IgD-negative memory B cell (primary cell): ENCODE results near the gene ATP11A. TPM values are rescaled to one million over a fixed set of nuclear protein-coding genes. Genes with fewer than 3 reads are reported as not detected.

Source experiments
- H3K27ac Mint-ChIP-seq, 3 donors: one replicate each; pipeline ENCODE4 v1.8.0; 2020 to 2022; ENCODE audit warnings: mild to moderate bottlenecking in 3 of 3, mixed read lengths in 3 of 3, moderate library complexity in 1 of 3
- H3K27me3 Mint-ChIP-seq: one replicate; pipeline ENCODE4 v1.8.0; 2021; ENCODE audit warnings: mixed read lengths
- H3K36me3 Mint-ChIP-seq: one replicate; pipeline ENCODE4 v1.8.0; 2020; ENCODE audit warnings: mild to moderate bottlenecking, mixed read lengths
- H3K4me1 Mint-ChIP-seq, 3 donors: one replicate each; pipeline ENCODE4 v1.8.0; 2020 to 2022; ENCODE audit warnings: mixed read lengths in 3 of 3, mild to moderate bottlenecking in 1 of 3
- H3K4me3 Mint-ChIP-seq, 4 donors: one replicate each; pipeline ENCODE4 v1.8.0; 2020 to 2022; ENCODE audit warnings: mild to moderate bottlenecking in 4 of 4, mixed read lengths in 4 of 4, moderate library complexity in 3 of 4
- H3K9me3 Mint-ChIP-seq, 3 donors: one replicate each; pipeline ENCODE4 v1.8.0; 2020 to 2021; ENCODE audit warnings: mixed read lengths in 3 of 3, mild to moderate bottlenecking in 1 of 3
- polyA plus RNA-seq: library from polyadenylated mRNA; unstranded; fragments of 300-500 nt; fragmentation: Illumina TruSeq; gene quantifications from one replicate; pipeline ENCODE4 v1.2.3, GENCODE V29; 2021

Gene ATP11A
- polyA plus RNA-seq, 1 donor from 2014 or later = 2.9 TPM

DNA sequence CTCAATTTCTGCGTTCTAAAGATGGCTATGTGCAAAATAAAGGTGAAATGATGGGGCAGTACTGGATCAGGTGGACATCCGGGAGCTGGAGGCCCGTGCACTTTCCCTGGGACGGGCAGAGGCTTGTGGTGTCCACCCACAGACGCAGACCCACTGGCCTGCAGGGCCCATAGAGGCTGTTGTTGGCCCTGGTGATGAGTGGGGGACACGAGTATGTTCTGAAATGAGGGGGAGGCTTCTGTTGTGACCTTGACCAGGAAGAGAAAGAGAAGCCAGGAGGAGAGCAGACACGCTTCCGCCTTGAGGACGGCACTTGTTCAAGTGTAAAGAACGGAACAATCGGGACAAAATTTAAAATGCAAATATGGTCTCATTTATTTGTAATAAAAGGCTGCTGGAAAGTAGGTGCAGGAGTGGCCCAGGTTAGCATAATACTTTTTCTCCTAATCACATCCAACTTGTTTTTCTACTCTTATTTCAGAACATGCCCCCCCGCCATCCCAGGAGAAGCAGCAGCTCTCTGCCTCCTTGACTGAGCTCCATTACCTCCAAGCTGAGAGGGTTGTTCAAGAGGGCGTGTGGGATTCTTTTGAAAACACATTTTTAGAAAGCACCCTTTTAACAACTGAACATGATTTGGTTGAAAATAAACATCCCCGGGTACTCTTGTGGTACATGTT, 27.1 kb downstream of the ATP11A start:
- Mint-ChIP-seq H3K27me3 (no peaks in the 10 kb centered on the region), H3K4me3 (no peak overlapping the region), H3K9me3 (peaks cover 0 to 4% (median 0%) of the 10 kb centered on the region in 3 donors), H3K4me1 (peaks cover 2 to 10% (median 7%) of the 10 kb centered on the region in 3 donors), H3K36me3 (peaks cover 7% of the 10 kb centered on the region), H3K27ac (no peak overlapping the region)

GRCh38 chr13:112718318-112718717, 28.5 kb downstream of the ATP11A start:
- peaks cover 8% of the 10 kb centered on the region for H3K36me3 Mint-ChIP-seq

DNA sequence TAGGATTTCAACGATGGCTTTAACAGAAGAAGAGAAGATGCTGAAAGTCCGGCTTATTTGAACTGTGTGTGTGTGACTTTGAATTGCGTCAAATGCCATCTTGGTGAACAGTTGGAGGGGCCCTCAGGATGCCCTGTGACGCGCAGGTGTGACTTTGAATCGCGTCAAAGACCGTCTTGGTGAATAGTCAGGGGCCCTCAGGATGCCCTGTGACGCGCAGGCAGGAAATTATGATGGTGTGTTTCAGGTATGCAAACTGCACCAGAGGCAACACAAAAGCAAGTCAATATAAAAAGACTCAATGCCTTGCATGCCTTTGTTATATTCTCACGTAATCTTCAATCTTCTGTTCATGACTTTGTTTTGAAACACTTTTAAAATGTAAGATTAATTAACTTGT, 29.2 kb downstream of the ATP11A start:
- H3K4me3 Mint-ChIP-seq = no peak overlapping the region
- H3K27ac Mint-ChIP-seq = no peak overlapping the region
- no peaks in the 10 kb centered on the region for H3K27me3 Mint-ChIP-seq
- H3K36me3 Mint-ChIP-seq = peaks cover 8% of the 10 kb centered on the region
- peaks cover 0 to 4% (median 0%) of the 10 kb centered on the region in 3 donors for H3K9me3 Mint-ChIP-seq
- peaks cover 2 to 10% (median 7%) of the 10 kb centered on the region in 3 donors for H3K4me1 Mint-ChIP-seq

More at GRCh38 chr13:112718318-112718717, 28.5 kb downstream of the ATP11A start:
- H3K4me1 Mint-ChIP-seq = peaks cover 2 to 9% (median 7%) of the 10 kb centered on the region in 3 donors
- no peak overlapping the region for H3K4me3 Mint-ChIP-seq
- H3K9me3 Mint-ChIP-seq = peaks cover 0 to 4% (median 0%) of the 10 kb centered on the region in 3 donors
- no peak overlapping the region for H3K27ac Mint-ChIP-seq
- no peaks in the 10 kb centered on the region for H3K27me3 Mint-ChIP-seq

DNA sequence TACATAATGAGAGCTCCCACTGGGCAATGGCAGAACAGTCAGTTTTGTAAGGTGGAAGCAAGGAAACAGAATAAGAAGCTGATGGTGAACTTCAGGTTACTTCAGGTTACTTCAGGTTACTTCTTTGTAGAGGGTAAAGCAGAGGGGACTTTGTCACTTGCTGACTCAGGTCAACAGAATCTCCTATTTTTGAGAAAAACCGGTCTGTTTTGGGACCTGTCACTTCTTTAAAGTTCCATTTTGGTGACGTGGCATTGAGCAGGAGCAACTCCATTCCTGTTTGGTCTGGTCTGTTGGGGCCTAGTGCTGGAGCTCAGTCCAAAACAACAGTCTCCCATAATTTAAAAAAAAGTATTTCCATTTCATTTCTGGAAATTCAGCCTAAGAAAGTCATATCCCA, 29.7 kb downstream of the ATP11A start:
- Mint-ChIP-seq H3K27ac (no peak overlapping the region), H3K4me3 (peak overlapping the region in 1 of 4 donors; percentile 58), H3K4me1 (peaks cover 3 to 10% (median 7%) of the 10 kb centered on the region in 3 donors), H3K27me3 (no peaks in the 10 kb centered on the region), H3K36me3 (peaks cover 8% of the 10 kb centered on the region), H3K9me3 (peaks cover 0 to 4% (median 0%) of the 10 kb centered on the region in 3 donors)

DNA sequence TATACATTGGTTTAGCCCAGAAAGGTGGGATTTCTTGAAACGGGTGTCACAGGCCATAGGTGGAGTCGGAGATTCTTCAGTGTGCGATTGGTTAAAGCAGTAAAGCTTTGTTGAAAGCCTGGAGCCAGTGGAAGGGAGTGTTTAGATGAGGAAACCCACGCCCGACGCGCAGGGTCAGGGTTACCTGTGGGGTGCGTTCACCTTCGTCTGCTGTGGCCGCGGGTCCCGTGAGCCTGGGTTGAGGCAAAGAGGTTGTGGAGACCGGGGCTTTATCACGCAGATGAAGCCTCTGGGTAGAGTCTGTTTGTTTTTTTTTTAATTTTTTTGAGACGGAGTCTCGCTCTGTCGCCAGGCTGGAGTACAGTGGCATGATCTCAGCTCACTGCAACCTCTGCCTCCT, 30.4 kb downstream of the ATP11A start:
- no peaks in the 10 kb centered on the region for H3K27me3 Mint-ChIP-seq
- peaks cover 6% of the 10 kb centered on the region for H3K36me3 Mint-ChIP-seq
- H3K4me1 Mint-ChIP-seq = peaks cover 1 to 9% (median 7%) of the 10 kb centered on the region in 3 donors
- no peak overlapping the region for H3K4me3 Mint-ChIP-seq
- H3K9me3 Mint-ChIP-seq = peaks cover 0 to 3% (median 0%) of the 10 kb centered on the region in 3 donors
- H3K27ac Mint-ChIP-seq = no peak overlapping the region

DNA sequence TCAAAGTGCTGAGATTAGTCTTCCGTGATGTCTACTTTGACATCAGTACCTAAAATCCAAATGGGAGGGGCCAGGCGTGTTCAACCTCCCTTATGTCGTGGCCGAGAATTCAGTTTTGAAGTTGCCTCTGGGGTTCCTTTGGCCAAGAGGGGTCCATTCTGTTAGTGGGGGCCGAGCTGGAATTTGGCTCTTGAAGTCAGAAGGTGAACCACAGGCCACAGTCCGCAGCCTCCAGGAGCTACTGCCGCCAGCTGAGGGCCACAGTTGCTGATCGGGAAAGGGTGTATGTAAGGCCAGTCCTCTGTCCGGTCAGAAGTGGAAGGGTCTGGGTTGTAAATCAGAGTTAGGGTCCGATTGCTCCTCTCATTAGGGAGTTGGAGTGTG, 31.0 kb downstream of the ATP11A start:
- Mint-ChIP-seq H3K4me3 (no peak overlapping the region), H3K27me3 (no peaks in the 10 kb centered on the region), H3K27ac (peak overlapping the region in 1 of 3 donors; percentile 59), H3K9me3 (peaks cover 0 to 3% (median 0%) of the 10 kb centered on the region in 3 donors), H3K4me1 (peaks cover 1 to 9% (median 7%) of the 10 kb centered on the region in 3 donors), H3K36me3 (peaks cover 4% of the 10 kb centered on the region)

DNA sequence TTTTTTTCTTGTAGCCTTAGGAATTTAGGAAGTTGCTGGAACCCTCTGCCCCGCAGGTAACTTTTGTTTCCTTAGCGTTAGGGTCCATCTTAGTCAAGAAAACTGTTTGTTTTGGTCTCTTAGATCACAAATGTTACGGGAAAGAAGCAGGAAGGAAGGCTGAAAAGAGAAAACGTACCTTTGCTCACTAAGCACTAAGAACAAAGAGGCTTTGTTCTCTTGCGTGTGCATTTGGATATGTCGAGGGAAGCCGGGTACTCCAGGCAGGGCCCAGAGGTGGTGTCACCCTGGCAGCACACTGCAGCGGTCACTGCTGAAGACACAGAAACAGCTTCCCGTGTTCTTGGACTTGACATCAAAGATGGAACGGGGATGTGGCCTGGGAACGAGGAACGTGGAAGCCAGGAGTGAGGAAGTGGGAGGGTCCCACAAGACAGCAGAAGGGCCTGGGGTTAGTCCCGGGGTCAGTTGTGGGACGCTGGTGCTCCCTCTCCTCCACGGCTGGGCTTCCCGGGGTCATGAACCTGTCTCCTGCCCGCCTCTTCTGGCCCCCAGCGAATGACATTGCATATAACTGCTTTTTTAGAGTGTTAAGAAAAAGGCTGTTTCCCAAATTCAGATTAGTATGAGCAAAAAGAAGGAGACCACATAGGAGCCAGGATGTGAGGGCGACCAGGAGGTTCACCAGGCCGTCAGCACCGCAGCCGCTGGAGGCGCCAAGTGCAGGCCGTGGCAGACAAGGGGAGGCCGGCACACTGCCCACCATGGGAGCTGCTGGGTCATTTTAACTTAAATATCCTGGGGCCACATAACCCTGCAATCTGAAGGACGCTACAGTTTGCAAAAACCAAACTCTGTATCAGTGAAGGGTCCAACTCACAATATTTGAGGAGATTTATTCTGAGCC, 31.6 kb downstream of the ATP11A start:
- H3K4me1 Mint-ChIP-seq = peaks cover 1 to 9% (median 7%) of the 10 kb centered on the region in 3 donors
- H3K4me3 Mint-ChIP-seq = no peak overlapping the region
- H3K36me3 Mint-ChIP-seq = peaks cover 4% of the 10 kb centered on the region
- peak overlapping the region in 1 of 3 donors; percentile 59 for H3K27ac Mint-ChIP-seq
- H3K27me3 Mint-ChIP-seq = no peaks in the 10 kb centered on the region
- H3K9me3 Mint-ChIP-seq = peaks cover 0 to 3% (median 0%) of the 10 kb centered on the region in 3 donors

GRCh38 chr13:112722433-112723263, 32.8 kb downstream of the ATP11A start:
- H3K9me3 Mint-ChIP-seq = peaks cover 0 to 3% (median 0%) of the 10 kb centered on the region in 3 donors
- H3K4me1 Mint-ChIP-seq = peaks cover 0 to 6% (median 1%) of the 10 kb centered on the region in 3 donors
- no peak overlapping the region for H3K27ac Mint-ChIP-seq
- H3K36me3 Mint-ChIP-seq = peaks cover 4% of the 10 kb centered on the region
- peak overlapping the region in 1 of 4 donors; percentile 30 for H3K4me3 Mint-ChIP-seq
- H3K27me3 Mint-ChIP-seq = no peaks in the 10 kb centered on the region

GRCh38 chr13:112723771-112724170, 33.9 kb downstream of the ATP11A start:
- Mint-ChIP-seq H3K36me3 (peaks cover 6% of the 10 kb centered on the region), H3K9me3 (peaks cover 0 to 3% (median 0%) of the 10 kb centered on the region in 3 donors), H3K27me3 (no peaks in the 10 kb centered on the region), H3K4me1 (peaks cover 0 to 6% (median 1%) of the 10 kb centered on the region in 3 donors), H3K27ac (no peak overlapping the region), H3K4me3 (no peak overlapping the region)

DNA sequence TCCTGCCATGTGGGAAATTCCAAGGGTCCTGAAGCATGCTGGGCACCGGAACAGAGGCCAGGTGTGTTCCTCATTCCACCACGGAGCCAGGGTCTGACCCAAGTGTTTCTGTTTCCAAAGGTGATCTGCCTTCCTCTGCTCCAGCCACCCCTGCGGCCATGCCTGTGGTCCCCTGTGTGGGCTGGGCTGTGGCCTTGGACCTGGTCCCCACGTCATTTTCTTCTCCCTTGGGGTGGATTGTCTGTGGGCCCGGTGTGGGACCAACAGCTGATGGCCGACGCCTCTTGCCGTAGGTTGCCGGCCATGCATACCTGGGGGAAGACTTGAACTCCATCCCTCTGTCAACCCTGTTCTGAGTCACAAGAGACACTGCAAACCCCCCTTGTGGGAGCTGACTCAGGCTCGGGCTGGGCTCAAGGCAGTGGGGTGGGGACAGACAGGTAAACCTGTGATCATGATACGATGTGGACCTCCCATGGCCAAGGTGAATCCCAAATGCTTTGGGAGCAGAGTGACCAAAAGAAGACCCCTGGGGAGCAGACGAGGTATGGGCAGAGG, 35.0 kb downstream of the ATP11A start:
- Mint-ChIP-seq H3K27ac (no peak overlapping the region), H3K27me3 (no peaks in the 10 kb centered on the region), H3K4me3 (no peak overlapping the region), H3K9me3 (peaks cover 0 to 3% (median 0%) of the 10 kb centered on the region in 3 donors), H3K36me3 (peaks cover 3% of the 10 kb centered on the region), H3K4me1 (peaks cover 0 to 4% (median 1%) of the 10 kb centered on the region in 3 donors)

DNA sequence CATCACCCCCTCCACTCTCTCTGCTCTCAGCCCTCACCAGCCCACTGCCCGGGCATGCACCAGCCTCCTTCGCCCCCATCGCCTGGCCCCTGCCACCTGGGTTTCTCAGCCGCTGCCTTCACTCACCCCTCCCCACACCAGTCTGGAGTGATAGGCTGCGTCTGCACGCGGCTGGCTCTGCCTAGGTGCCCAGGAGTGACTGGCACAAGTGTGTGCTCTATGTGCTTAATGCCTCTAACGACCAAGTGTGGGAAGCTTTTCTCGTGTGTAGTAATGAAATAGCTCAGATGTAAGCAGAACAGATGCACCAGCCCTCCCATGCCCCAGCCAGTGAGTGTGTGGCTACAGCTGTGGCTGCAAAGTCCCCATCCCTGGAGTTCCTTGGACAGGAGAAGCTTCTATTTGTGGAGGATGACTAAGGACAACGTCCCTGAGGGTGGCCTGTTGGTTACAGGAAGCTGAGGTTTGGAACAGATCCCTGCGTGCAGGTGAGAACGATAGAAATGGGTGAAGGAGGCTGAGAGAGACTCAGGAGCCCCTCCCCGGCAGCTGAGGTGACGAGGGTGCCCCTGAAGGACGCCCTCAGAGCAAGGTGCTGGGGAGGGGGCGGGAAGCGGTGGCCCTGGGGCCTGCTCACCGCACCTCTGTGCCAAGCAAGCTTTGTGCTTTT, 35.6 kb downstream of the ATP11A start:
- peaks cover 0 to 4% (median 1%) of the 10 kb centered on the region in 3 donors for H3K4me1 Mint-ChIP-seq
- peaks cover 6% of the 10 kb centered on the region for H3K36me3 Mint-ChIP-seq
- no peak overlapping the region for H3K27ac Mint-ChIP-seq
- no peak overlapping the region for H3K4me3 Mint-ChIP-seq
- H3K9me3 Mint-ChIP-seq = no peaks in the 10 kb centered on the region
- H3K27me3 Mint-ChIP-seq = no peaks in the 10 kb centered on the region

DNA sequence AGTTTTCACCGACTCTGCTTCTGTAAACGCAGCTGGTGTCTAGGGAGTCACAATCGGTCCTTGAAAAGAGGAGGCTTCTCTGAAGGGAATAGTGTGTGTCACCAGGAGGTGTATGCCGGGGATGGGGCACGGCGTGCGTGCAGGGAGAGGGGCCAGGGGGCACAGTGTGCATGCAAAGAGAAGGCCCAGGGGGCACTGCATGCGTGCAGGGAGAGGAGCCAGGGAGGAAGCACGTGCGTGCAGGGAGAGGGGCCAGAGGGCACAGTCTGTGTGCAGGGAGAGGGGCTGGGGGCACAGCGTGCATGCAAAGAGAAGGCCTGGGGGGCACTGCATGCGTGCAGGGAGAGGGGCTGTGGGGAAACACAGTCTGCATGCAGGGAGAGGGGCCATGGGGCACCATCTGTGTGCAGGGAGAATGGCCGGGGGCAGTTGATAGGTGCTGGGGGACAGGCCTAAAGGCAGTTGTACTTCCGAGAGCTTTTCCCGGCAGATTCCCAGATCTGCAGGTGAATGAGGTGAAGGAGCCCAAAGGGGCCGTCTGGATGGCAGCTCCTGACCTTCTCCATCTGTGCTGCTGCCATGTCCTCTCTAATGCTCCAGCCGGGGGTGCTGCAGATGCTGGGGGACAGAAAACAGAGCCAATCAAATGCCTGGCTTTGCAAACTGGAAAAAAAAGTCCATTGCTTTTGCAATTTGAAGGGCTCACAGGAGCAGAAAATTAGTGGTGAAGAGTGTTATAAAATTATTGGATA, 36.4 kb downstream of the ATP11A start:
- no peak overlapping the region for H3K27ac Mint-ChIP-seq
- no peaks in the 10 kb centered on the region for H3K9me3 Mint-ChIP-seq
- H3K27me3 Mint-ChIP-seq = no peaks in the 10 kb centered on the region
- no peak overlapping the region for H3K4me3 Mint-ChIP-seq
- peaks cover 0 to 4% (median 1%) of the 10 kb centered on the region in 3 donors for H3K4me1 Mint-ChIP-seq
- peaks cover 8% of the 10 kb centered on the region for H3K36me3 Mint-ChIP-seq

GRCh38 chr13:112727581-112727980, 37.7 kb downstream of the ATP11A start:
- peaks cover 0 to 2% (median 1%) of the 10 kb centered on the region in 3 donors for H3K4me1 Mint-ChIP-seq
- no peak overlapping the region for H3K4me3 Mint-ChIP-seq
- H3K27ac Mint-ChIP-seq = no peak overlapping the region
- no peaks in the 10 kb centered on the region for H3K9me3 Mint-ChIP-seq
- no peaks in the 10 kb centered on the region for H3K27me3 Mint-ChIP-seq
- peaks cover 7% of the 10 kb centered on the region for H3K36me3 Mint-ChIP-seq
